Transverse colon (tissue), 3 donors: Measurements from ENCODE around the gene WDFY2.
"Not testable (repeated sequence)": the region's sequence is repeated elsewhere in the genome, so short reads cannot be mapped to it uniquely, and the experiment has no call there.

ENCODE experiments used
- CTCF ChIP-seq, 5 experiments: fragments of 200-600 bp in 3 of 5; fragments of 450-650 bp in 2 of 5; sonication (generic) in 3 of 5; IDR thresholded peaks; 1 replicate in 2 of 5; 2 replicates in 3 of 5; pipeline ENCODE4 v1.5.1; 2016 to 2017; ENCODE audit warnings: antibody characterized with exemption in 5 of 5, inconsistent platforms in 3 of 5, mild to moderate bottlenecking in 2 of 5, moderate library complexity in 1 of 5
- POLR2A ChIP-seq: fragments of 450-650 bp; IDR thresholded peaks from one replicate; pipeline ENCODE4 v1.6.1; 2016; ENCODE audit warnings: antibody characterized with exemption, mild to moderate bottlenecking, moderate library complexity

GRCh38 chr13:51569001-51569400 lies 15.3 kb upstream of the WDFY2 start:
- not testable (repeated sequence) for TF ChIP-seq POLR2A; CTCF (IDR thresholded peaks at IDR 0.05)
